Esophagus (tissue), 2 donors: ENCODE results near the gene L3MBTL2. TPM values are rescaled to one million over a fixed set of nuclear protein-coding genes. Genes with fewer than 3 reads are reported as not detected.

Experiments used
- H3K27ac ChIP-seq, 2 donors: one replicate each; pipeline ENCODE4 v1.5.1; 2013; ENCODE audit warnings: low read depth in 2 of 2, mild to moderate bottlenecking in 2 of 2, inconsistent platforms in 1 of 2, low read length in 1 of 2, moderate library complexity in 1 of 2
- H3K27me3 ChIP-seq, 2 donors: one replicate each; pipeline ENCODE4 v1.6.1; 2013; ENCODE audit warnings: low read length in 2 of 2, control low read depth in 1 of 2, mild to moderate bottlenecking in 1 of 2; ENCODE audit not compliant: insufficient read depth in 2 of 2, control insufficient read depth in 1 of 2
- H3K36me3 ChIP-seq, 2 donors: one replicate each; pipeline ENCODE4 v1.6.1; 2013; ENCODE audit warnings: low read length in 1 of 2; ENCODE audit not compliant: control insufficient read depth in 2 of 2, insufficient read depth in 2 of 2
- H3K4me1 ChIP-seq, 2 donors: one replicate each; pipeline ENCODE4 v1.6.1; 2013; ENCODE audit warnings: low read length in 1 of 2; ENCODE audit not compliant: control insufficient read depth in 2 of 2, insufficient read depth in 2 of 2
- H3K4me3 ChIP-seq, 2 donors: one replicate each; pipeline ENCODE4 v1.5.1; 2013; ENCODE audit warnings: low read length in 2 of 2, mild to moderate bottlenecking in 2 of 2, low read depth in 1 of 2, moderate library complexity in 1 of 2
- H3K9me3 ChIP-seq, 2 donors: one replicate each; pipeline ENCODE4 v1.6.1; 2013; ENCODE audit warnings: mild to moderate bottlenecking in 2 of 2, low read depth in 1 of 2, low read length in 1 of 2, moderate library complexity in 1 of 2; ENCODE audit not compliant: control insufficient read depth in 2 of 2, insufficient read depth in 1 of 2
- WGBS, 2 donors: extraction: QIAGEN DNeasy Blood & Tissue Kit; methylation state at CpG; one replicate each; pipeline ENCODE4 v1.1.7; 2013; 5-methylcytosine and 5-hydroxymethylcytosine counted together
- polyA plus RNA-seq, 2 donors: library from polyadenylated mRNA; stranded (reverse); fragments of 200-250 nt; gene quantifications; one replicate each; pipeline ENCODE4 v1.2.3, GENCODE V29; 2013
- donor health status: healthy with polysubstance abuse.
- donor health status: Bipolar disorder and iron deficiency.

L3MBTL2 gene
- polyA plus RNA-seq, 2 donors: 6.6 to 12.2 TPM

DNA sequence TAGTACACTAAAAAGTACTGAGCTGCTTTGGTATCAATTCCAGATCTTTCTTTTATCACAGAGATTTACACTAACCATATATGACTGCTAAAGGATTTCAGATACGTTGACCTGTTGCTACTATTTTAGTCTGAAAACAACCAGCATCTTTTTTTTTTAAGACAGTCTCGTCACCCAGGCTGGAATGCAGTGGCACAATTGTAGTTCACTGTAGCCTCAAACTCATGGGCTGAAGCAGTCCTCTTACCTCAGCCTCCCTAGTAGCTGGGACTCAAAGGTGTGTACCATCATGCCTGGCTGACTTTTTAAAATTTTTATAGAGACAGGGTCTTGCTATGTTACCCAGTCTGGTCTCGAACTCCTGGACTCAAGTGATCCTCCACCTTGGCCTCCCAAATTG is 24.2 kb upstream of the L3MBTL2 start:
- no peak overlapping the region for H3K4me3 ChIP-seq
- H3K27ac ChIP-seq: no peak overlapping the region
- H3K36me3 ChIP-seq: peaks cover 25 to 27% of the 10 kb centered on the region in 2 donors
- H3K4me1 ChIP-seq: peaks cover 0 to 7% of the 10 kb centered on the region in 2 donors
- no peaks in the 10 kb centered on the region for H3K9me3 ChIP-seq
- no peaks in the 10 kb centered on the region for H3K27me3 ChIP-seq
- WGBS, 2 donors: 80 to 83% methylated on average over 3 of the region's 3 CpGs

DNA sequence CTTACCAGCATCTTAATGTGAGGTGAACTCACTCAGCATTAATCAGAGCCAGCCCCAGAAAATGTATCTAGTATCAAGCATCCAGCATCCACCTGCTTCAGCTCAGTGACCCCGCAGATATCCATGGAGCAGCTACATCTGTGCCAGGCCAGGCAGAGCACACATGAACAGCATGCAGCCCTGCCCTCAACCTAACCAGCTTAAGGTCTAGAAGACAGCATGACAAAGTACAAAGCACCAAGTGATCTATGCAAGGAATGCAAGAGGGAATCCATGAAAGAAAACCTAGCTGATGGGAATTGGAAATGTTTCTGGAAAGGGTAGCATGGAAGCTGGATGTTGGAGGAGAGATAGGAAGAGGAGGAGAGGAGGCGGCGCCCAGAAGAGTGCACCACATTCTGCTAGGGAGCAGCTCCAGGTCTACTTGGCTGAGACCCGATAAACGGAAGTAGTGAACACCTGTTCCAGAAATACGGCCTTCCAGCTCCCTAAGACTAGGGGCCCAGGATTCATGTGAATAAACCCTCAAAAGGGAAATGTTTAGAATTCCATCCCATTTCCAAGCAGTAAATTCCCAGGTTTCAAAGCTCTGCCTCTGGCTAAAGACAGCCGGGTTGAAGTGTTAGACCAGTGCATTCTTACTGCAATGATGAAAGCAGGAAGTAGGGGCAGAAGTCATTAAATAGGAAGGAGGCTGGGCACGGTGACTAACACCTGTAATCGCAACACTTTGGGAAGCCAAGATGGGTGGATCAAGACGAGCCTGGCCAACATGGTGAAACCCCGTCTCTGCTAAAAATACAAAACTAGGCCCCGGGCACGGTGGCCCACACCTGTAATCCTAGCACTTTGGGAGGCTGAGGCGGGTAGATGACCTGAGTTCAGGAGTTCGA is 23.5 kb upstream of the L3MBTL2 start:
- Histone ChIP-seq H3K4me1 (peaks cover 0 to 7% of the 10 kb centered on the region in 2 donors), H3K4me3 (no peak overlapping the region), H3K27me3 (no peaks in the 10 kb centered on the region), H3K27ac (peak overlapping the region in 1 of 2 donors; percentile 33), H3K9me3 (no peaks in the 10 kb centered on the region), H3K36me3 (peaks cover 20 to 22% of the 10 kb centered on the region in 2 donors)
- WGBS, 2 donors: 73 to 77% methylated on average over 15 of the region's 15 CpGs

GRCh38 chr22:41184679-41185078 is 20.4 kb upstream of the L3MBTL2 start:
- H3K4me1 ChIP-seq: peaks cover 0 to 4% of the 10 kb centered on the region in 2 donors
- H3K27me3 ChIP-seq: no peaks in the 10 kb centered on the region
- H3K4me3 ChIP-seq: no peak overlapping the region
- peaks cover 0 to 2% of the 10 kb centered on the region in 2 donors for H3K36me3 ChIP-seq
- WGBS, 2 donors: 61 to 67% methylated on average over 3 of the region's 3 CpGs
- H3K27ac ChIP-seq: no peak overlapping the region
- H3K9me3 ChIP-seq: no peaks in the 10 kb centered on the region

- no peak overlapping the region for H3K4me3 ChIP-seq
- no peaks in the 10 kb centered on the region for H3K27me3 ChIP-seq
- no peaks in the 10 kb centered on the region for H3K36me3 ChIP-seq
- H3K4me1 ChIP-seq: no peaks in the 10 kb centered on the region
- no peaks in the 10 kb centered on the region for H3K9me3 ChIP-seq
- WGBS, 2 donors: 74 to 88% methylated on average over 2 of the region's 2 CpGs
- no peak overlapping the region for H3K27ac ChIP-seq
Observed at GRCh38 chr22:41191467-41191866, 13.6 kb upstream of the L3MBTL2 start.

- no peaks in the 10 kb centered on the region for H3K27me3 ChIP-seq
- no peaks in the 10 kb centered on the region for H3K9me3 ChIP-seq
- peaks cover 0 to 5% of the 10 kb centered on the region in 2 donors for H3K4me1 ChIP-seq
- H3K27ac ChIP-seq: no peak overlapping the region
- no peak overlapping the region for H3K4me3 ChIP-seq
- WGBS, 2 donors: 93 to 95% methylated on average over 6 of the region's 6 CpGs
- no peaks in the 10 kb centered on the region for H3K36me3 ChIP-seq
Observed at GRCh38 chr22:41193829-41194228, 11.3 kb upstream of the L3MBTL2 start.

DNA sequence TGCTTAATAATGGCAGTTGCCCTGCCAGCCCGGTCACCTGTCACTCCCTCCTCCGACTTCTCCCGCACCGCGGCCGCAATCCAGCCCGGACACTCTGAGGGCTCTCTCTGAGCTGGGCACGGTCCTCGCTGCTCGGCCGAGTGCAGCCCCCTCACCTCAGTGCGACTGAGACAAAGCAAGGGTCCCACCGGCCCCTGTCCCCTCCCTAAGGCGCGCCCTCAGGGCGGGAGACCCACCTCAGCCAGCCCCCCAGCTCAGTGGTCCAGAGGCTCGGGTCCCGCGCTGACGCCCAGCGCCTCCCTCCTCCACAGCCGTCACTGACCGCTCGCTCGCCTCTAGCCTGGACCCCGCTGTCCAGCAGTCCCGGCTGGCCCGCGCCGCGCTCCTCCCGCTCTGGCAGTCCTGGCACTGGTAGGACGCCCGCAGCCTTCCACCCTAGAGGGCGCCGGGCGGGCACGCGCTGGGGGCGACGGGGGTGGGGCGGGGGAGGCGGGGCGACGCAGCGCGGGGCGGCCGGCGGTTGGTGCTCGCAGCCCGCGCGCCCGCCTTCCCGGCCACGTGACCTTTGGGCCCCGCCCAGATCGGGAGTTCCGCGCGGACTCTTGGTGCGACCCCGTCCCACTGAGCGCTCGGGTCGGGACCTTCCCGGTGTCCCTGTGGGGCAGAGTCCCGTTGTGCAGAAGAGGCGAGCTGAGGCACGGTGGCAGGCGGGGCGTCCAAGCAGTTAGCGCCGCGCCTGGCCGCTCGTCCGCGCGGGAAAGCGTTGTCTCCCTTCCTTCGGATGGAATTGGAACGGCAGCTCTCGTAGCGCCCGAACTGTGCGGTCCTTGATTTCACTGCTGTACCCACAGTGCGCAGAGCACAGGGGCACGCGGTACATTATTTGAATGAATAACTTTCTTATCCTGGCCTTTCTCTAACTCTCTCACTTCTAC is 7.8 kb upstream of the L3MBTL2 start:
- no peaks in the 10 kb centered on the region for H3K9me3 ChIP-seq
- H3K27ac ChIP-seq: peak overlapping the region; percentile 52 to 66
- H3K27me3 ChIP-seq: no peaks in the 10 kb centered on the region
- WGBS, 2 donors: 1% methylated on average over 81 to 91 of the region's 91 CpGs
- H3K4me1 ChIP-seq: peaks cover 0 to 5% of the 10 kb centered on the region in 2 donors
- peak overlapping the region; percentile 54 to 84 for H3K4me3 ChIP-seq
- no peaks in the 10 kb centered on the region for H3K36me3 ChIP-seq

DNA sequence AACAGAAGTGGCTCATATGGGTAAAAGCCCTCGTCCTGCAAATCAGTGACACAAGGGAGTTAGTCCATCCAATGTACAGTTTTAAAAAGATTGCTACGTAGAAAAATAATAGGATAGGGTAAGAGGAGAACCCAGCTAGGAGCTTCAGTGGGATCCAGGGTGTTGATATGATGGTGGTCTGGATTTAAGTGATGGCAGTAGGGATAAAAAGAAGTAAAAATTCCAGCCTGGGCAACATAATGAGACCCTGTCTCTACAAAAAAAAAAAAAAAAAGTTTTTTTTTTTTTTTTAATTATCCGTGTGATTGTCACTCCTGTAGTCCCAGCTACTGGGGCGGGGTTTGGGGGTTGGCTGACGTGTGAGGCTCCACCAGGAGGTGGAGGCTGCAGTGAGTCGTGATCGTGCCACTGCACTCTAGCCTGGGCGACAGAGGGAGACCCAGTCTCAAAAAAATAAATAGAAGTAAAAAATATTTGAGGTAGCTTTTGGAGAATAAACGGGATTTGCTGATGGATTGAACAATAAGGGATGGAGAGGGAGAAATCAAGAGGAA is 7.0 kb upstream of the L3MBTL2 start:
- Histone ChIP-seq H3K4me1 (peaks cover 0 to 5% of the 10 kb centered on the region in 2 donors), H3K4me3 (peak overlapping the region; percentile 54 to 84), H3K9me3 (no peaks in the 10 kb centered on the region), H3K36me3 (no peaks in the 10 kb centered on the region), H3K27me3 (no peaks in the 10 kb centered on the region), H3K27ac (peak overlapping the region in 1 of 2 donors; percentile 23)
- WGBS, 2 donors: 2 to 4% methylated on average over 9 of the region's 9 CpGs

DNA sequence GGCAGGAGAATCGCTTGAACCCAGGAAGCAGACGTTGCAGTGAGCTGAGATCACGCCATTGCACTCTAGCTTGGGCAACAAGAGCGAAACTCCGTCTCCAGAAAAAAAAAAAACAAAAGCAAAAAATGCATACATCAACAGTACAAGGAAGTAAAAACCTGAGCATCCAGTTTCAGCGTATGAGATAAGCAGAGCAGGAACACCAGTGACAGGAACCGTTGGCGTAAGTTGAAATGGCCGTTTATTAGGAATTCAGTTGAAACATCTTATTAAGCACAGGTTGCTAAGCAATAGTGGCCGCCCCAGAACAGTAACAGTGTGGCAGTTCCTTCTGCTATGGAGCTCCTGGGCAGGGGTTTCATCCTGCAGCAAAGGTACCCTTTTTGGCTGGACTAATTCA is 4.0 kb upstream of the L3MBTL2 start:
- Histone ChIP-seq H3K27ac (no peak overlapping the region), H3K4me1 (peaks cover 0 to 7% of the 10 kb centered on the region in 2 donors), H3K4me3 (no peak overlapping the region), H3K27me3 (no peaks in the 10 kb centered on the region), H3K36me3 (no peaks in the 10 kb centered on the region), H3K9me3 (no peaks in the 10 kb centered on the region)
- 46 to 57% methylated on average over 10 of the region's 10 CpGs for WGBS, 2 donors

DNA sequence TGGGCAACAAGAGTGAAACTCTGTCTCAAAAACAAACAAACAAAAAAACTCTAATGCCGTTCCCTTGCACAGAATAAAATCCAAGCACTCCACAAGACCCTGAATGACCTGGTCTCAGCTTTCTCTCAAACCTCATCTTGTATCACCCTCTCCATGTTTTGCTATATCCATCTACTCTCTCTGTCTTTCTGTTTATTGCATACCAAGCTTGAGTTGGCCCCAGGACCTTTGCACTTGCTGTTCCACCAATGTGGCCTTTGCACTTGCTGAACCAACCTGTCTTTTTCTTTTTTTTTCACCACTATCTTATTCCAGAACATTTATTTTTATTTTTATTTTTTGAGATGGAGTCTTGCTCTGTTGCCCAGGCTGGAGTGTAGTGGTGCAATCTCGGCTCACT is 2.0 kb upstream of the L3MBTL2 start:
- no peaks in the 10 kb centered on the region for H3K36me3 ChIP-seq
- H3K9me3 ChIP-seq: no peaks in the 10 kb centered on the region
- no peaks in the 10 kb centered on the region for H3K27me3 ChIP-seq
- peaks cover 0 to 3% of the 10 kb centered on the region in 2 donors for H3K4me1 ChIP-seq
- no peak overlapping the region for H3K27ac ChIP-seq
- WGBS, 2 donors: 91 to 92% methylated on average over 2 of the region's 2 CpGs
- no peak overlapping the region for H3K4me3 ChIP-seq
